ENCODE results near the gene OR2L5. TPM values are rescaled to one million over a fixed set of nuclear protein-coding genes. Genes with fewer than 3 reads are reported as not detected.

OR2L5 gene
- total RNA-seq, 1 experiment from 2014 or later, result not detected

DNA sequence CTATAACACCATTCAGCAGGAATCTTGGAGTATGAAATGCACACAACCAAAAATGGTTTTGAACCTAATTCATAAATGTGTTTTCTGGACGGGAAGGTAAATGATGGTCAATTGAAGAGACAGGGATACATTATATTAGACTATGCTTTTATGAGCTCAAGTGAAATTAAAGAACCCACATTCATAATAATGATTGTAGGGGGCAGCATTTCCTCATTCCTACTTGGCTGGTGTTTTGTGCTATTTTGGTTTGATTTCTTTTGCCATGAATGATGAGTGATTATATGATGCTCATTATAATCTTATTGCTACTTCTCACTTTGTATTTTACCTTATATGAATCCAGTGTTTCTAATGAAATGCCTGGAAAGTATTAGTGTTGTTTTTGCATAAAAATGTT lies 33.5 kb downstream of the OR2L5 start:
- H4K91ac ChIP-seq (ENCODE audit: insufficient read length, low read depth, low read length), result no peak overlapping the region
- H3K79me1 ChIP-seq (ENCODE audit: insufficient read depth, low read depth, low read length, poor library complexity, severe bottlenecking), result no peaks in the 10 kb centered on the region
- H2BK12ac ChIP-seq (ENCODE audit: insufficient read length, low read depth, low read length), result no peak overlapping the region
- TF ChIP-seq, protein P1, sequence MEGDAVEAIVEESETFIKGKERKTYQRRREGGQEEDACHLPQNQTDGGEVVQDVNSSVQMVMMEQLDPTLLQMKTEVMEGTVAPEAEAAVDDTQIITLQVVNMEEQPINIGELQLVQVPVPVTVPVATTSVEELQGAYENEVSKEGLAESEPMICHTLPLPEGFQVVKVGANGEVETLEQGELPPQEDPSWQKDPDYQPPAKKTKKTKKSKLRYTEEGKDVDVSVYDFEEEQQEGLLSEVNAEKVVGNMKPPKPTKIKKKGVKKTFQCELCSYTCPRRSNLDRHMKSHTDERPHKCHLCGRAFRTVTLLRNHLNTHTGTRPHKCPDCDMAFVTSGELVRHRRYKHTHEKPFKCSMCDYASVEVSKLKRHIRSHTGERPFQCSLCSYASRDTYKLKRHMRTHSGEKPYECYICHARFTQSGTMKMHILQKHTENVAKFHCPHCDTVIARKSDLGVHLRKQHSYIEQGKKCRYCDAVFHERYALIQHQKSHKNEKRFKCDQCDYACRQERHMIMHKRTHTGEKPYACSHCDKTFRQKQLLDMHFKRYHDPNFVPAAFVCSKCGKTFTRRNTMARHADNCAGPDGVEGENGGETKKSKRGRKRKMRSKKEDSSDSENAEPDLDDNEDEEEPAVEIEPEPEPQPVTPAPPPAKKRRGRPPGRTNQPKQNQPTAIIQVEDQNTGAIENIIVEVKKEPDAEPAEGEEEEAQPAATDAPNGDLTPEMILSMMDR (conservative IDR thresholded peaks at IDR 0.05), result no peak
- H2AFZ ChIP-seq (ENCODE audit: low read length), result no peak overlapping the region
- H3K27me3 ChIP-seq (ENCODE audit: insufficient read depth, low read length), result no peaks in the 10 kb centered on the region
- no peak overlapping the region for H3K27ac ChIP-seq (ENCODE audit: insufficient read length, low read depth, low read length)
- no peak overlapping the region for H2BK120ac ChIP-seq (ENCODE audit: low read depth, low read length, poor library complexity, severe bottlenecking)
- H2AK5ac ChIP-seq (ENCODE audit: insufficient read length, low read length), result no peak overlapping the region
- no peak overlapping the region for H2BK5ac ChIP-seq (ENCODE audit: insufficient read length, low read length)
- peaks cover 11 to 34% (median 12%) of the 10 kb centered on the region in 3 experiments; a peak in 6 of 7 replicates for H3K36me3 Mint-ChIP-seq (ENCODE audit: insufficient read depth in 1 of 3, low read depth in 3 of 3)
- H2BK15ac ChIP-seq (ENCODE audit: low read depth, low read length), result no peak overlapping the region
- H3K4ac ChIP-seq (ENCODE audit: low read depth, low read length), result no peak overlapping the region
- H3K23me2 ChIP-seq (ENCODE audit: insufficient read length, low read depth, low read length, poor library complexity, severe bottlenecking), result no peaks in the 10 kb centered on the region
- H4K20me1 ChIP-seq (ENCODE audit: control insufficient read depth, insufficient read depth, insufficient read length), result no peaks in the 10 kb centered on the region
- H3K27ac Mint-ChIP-seq, result no peak overlapping the region
- H3K9ac ChIP-seq (ENCODE audit: extremely low read depth, insufficient read length, low read length), result no peak overlapping the region
- peaks cover 74% of the 10 kb centered on the region for H3K9me3 ChIP-seq (ENCODE audit: control insufficient read depth, low read depth, low read length)
- H3K9me3 Mint-ChIP-seq, result peaks cover 68 to 76% of the 10 kb centered on the region in 2 experiments
- no peak overlapping the region for H3K4me2 ChIP-seq (ENCODE audit: insufficient read depth, insufficient read length, low read length)
- no peaks in the 10 kb centered on the region for H3K27me3 Mint-ChIP-seq (ENCODE audit: low read depth)
- no peak overlapping the region for H4K5ac ChIP-seq (ENCODE audit: insufficient read length, low read depth, low read length)
- no peak overlapping the region for H4K8ac ChIP-seq (replicated peaks; ENCODE audit: insufficient read length, low read depth, low read length)
- H2BK20ac ChIP-seq (ENCODE audit: low read depth, low read length, poor library complexity, severe bottlenecking), result no peak overlapping the region
- H3K14ac ChIP-seq (ENCODE audit: insufficient read depth, low read length), result no peak overlapping the region
- H3K79me2 ChIP-seq (ENCODE audit: insufficient read depth, low read length), result no peaks in the 10 kb centered on the region
- no peak for DNase-seq
- no peaks in the 10 kb centered on the region for H3K4me1 Mint-ChIP-seq
- H3K4me3 Mint-ChIP-seq, result no peak overlapping the region
- no peak overlapping the region for H3T11ph ChIP-seq (ENCODE audit: low read length)
- no peak overlapping the region for H3K23ac ChIP-seq (ENCODE audit: insufficient read length, low read depth, low read length)
- H3K18ac ChIP-seq (ENCODE audit: insufficient read length, low read depth, low read length), result no peak overlapping the region
- no peak overlapping the region for H3K56ac ChIP-seq (ENCODE audit: insufficient read length, low read depth, low read length)
- WGBS (ENCODE audit: extremely low coverage, insufficient read length, low lambda C conversion rate), result no CpG with 5 or more reads among the region's 1 CpG
- no peaks in the 10 kb centered on the region for H3K4me1 ChIP-seq (ENCODE audit: insufficient read depth, low read length)

All from H9 (cell line).